OCI-LY3 (cell line): ENCODE results near the gene MMD.

ENCODE experiments used
- CTCF ChIP-seq: fragments of 200-600, 300-600 bp; sonication (generic); IDR thresholded peaks from 2 replicates; pipeline ENCODE4 v1.5.1; 2014; ENCODE audit warnings: antibody characterized with exemption, low read length, low read depth
- EZH2phosphoT487 ChIP-seq: fragments of 200-600 bp; shearing (Covaris generic); IDR thresholded peaks from 2 replicates; pipeline ENCODE4 v1.6.1; 2018; ENCODE audit warnings: antibody characterized with exemption, mixed run types, low read depth

GRCh38 chr17:55348749-55349354 lies 72.8 kb downstream of the MMD start:
- TF ChIP-seq EZH2phosphoT487, result no peak
- peak; percentile 79 for TF ChIP-seq CTCF
